ENCODE measurements around the gene COCH.
"Not testable (repeated sequence)": the region's sequence is repeated elsewhere in the genome, so short reads cannot be mapped to it uniquely, and the experiment has no call there.

Gene COCH

DNA sequence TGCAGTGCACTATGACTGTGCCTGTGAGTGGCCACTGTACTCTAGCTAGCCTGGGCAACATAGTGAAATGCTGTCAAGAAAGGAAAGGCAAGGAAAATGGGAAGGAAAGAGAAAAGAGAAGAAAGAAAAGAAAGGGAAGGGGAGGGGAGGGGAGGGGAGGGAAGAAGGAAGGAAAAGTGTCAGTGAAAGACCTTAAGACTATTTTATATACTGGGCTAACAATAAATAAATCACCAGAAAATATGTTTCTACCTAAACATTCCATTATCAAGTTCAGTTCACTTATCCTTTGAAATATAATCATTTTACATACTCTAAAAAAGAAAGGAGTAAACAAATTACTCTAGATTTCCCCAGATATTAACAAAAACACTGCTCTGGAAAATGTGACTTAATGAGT is 22.1 kb downstream of the COCH start:
- H3K4me1 ChIP-seq (ENCODE audit: control insufficient read depth, insufficient read depth, low read length): no peaks in the 10 kb centered on the region
- CTCF ChIA-PET: interaction anchor here (0.8 kb wide), 1 partner anchor 9 kb away, joined by 4 read pairs; no protein-coding TSS in a partner anchor
- H3K27ac ChIP-seq (ENCODE audit: extremely low read depth, low read depth, low read length): no peak overlapping the region
- TF ChIP-seq ZNF211 (tag by site-specific recombination; IDR thresholded peaks at IDR 0.05; ENCODE audit: low read depth) (peak; percentile 76), GFI1B (tag by site-specific recombination; IDR thresholded peaks at IDR 0.05) (no peak), PRDM1 (tag by site-specific recombination; IDR thresholded peaks at IDR 0.05) (0 out of 2 replicates have a peak, but pooled peaks have one; percentile 42)
- POLR2A ChIA-PET: no interaction called here
- H3K36me3 ChIP-seq (ENCODE audit: control insufficient read depth in 2 of 2, insufficient read depth in 1 of 2, low read length in 2 of 2): peaks cover 32 to 39% of the 10 kb centered on the region in 2 experiments
- H3K9me3 ChIP-seq (ENCODE audit: control insufficient read depth, insufficient read depth, low read depth, low read length): no peaks in the 10 kb centered on the region
- no peak overlapping the region for H3K4me3 ChIP-seq (ENCODE audit: low read depth, low read length)

DNA sequence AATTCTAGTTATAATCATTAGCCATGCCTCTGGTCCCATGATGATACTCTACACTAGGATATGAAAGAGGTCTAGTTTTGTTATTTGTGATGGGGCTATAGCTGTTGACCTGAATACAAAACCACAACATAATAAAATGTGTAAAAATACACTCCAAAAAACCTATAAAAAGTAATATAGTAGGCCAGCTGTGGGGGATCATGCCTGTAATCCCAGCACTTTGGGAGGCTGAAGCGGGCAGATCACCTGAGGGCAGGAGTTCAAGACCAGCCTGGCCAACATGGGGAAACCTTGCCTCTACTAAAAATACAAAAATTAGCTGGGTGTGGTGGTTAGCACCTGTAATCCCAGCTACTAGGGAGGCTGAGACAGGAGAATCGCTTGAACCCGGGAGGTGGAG is 22.8 kb downstream of the COCH start:
- H3K27ac ChIP-seq (ENCODE audit: extremely low read depth, low read depth, low read length); H3K4me1 ChIP-seq (ENCODE audit: control insufficient read depth, insufficient read depth, low read length); POLR2A ChIA-PET; H3K9me3 ChIP-seq (ENCODE audit: control insufficient read depth, insufficient read depth, low read depth, low read length); H3K4me3 ChIP-seq (ENCODE audit: low read depth, low read length): not testable (repeated sequence)
- H3K36me3 ChIP-seq (ENCODE audit: control insufficient read depth in 2 of 2, insufficient read depth in 1 of 2, low read length in 2 of 2): peaks cover 36 to 43% of the 10 kb centered on the region in 2 experiments
- CTCF ChIA-PET: interaction anchor here (0.7 kb wide), 1 partner anchor 33 kb away, joined by 3 read pairs; no protein-coding TSS in a partner anchor
- peak; percentile 94; the same call in 1 of the 2 replicates for TF ChIP-seq MZF1 (tag by site-specific recombination; IDR thresholded peaks at IDR 0.05; ENCODE audit: borderline replicate concordance)

DNA sequence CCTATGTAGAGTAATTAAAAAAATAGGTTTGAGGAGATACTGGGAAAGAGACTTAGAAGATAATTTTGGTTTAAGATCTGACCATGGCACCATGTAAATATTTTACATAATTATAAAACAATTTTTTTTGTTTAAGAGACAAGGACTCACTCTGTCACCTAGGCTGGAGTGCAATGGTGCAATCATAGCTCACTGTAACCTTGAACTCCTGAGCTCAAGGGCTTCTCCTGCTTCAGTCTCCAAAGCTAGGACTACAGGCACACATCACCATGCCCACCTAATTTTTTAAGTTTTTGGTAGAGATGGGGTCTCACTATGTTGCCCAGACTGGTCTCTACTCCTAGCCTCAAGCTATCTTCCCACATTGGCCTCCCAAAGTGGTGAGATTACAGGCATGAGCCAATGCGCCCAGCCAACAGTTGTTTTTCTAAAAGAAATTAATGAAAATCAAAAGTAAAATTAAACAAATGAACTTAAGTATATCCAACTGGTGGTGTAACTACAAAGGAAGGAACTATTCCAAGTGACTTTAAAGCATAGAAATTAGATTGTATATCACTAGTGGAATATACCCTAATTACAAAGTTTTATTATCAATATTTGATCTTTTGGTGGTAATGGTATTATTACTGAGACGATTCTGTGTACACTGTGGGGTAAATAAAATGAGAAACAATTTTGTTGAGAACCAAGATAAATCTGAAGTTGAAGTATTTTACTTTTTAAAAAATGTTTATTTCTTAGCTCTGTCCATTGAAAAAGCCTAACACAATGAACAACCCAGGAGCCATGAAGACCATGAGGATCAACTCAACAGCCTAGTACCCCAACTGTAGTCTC is 29.1 kb downstream of the COCH start:
- H3K27ac ChIP-seq (ENCODE audit: extremely low read depth, low read depth, low read length): no peak overlapping the region
- ChIA-PET CTCF (no interaction called here), POLR2A (no interaction called here)
- no peak overlapping the region for H3K4me3 ChIP-seq (ENCODE audit: low read depth, low read length)
- TF ChIP-seq MEIS1 (CRISPR knock-in tag; IDR thresholded peaks at IDR 0.05; ENCODE audit: borderline replicate concordance): no peak
- TF ChIP-seq KLF9 (tag by site-specific recombination; IDR thresholded peaks at IDR 0.05; ENCODE audit: low read depth): no peak
- TF ChIP-seq, protein P1, sequence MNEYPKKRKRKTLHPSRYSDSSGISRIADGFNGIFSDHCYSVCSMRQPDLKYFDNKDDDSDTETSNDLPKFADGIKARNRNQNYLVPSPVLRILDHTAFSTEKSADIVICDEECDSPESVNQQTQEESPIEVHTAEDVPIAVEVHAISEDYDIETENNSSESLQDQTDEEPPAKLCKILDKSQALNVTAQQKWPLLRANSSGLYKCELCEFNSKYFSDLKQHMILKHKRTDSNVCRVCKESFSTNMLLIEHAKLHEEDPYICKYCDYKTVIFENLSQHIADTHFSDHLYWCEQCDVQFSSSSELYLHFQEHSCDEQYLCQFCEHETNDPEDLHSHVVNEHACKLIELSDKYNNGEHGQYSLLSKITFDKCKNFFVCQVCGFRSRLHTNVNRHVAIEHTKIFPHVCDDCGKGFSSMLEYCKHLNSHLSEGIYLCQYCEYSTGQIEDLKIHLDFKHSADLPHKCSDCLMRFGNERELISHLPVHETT (tag by site-specific recombination; IDR thresholded peaks at IDR 0.05): no peak
- TF ChIP-seq ZNF174 (tag by site-specific recombination; IDR thresholded peaks at IDR 0.05): no peak
- no peaks in the 10 kb centered on the region for H3K4me1 ChIP-seq (ENCODE audit: control insufficient read depth, insufficient read depth, low read length)
- H3K9me3 ChIP-seq (ENCODE audit: control insufficient read depth, insufficient read depth, low read depth, low read length): no peaks in the 10 kb centered on the region
- peaks cover 36 to 53% of the 10 kb centered on the region in 2 experiments for H3K36me3 ChIP-seq (ENCODE audit: control insufficient read depth in 2 of 2, insufficient read depth in 1 of 2, low read length in 2 of 2)

DNA sequence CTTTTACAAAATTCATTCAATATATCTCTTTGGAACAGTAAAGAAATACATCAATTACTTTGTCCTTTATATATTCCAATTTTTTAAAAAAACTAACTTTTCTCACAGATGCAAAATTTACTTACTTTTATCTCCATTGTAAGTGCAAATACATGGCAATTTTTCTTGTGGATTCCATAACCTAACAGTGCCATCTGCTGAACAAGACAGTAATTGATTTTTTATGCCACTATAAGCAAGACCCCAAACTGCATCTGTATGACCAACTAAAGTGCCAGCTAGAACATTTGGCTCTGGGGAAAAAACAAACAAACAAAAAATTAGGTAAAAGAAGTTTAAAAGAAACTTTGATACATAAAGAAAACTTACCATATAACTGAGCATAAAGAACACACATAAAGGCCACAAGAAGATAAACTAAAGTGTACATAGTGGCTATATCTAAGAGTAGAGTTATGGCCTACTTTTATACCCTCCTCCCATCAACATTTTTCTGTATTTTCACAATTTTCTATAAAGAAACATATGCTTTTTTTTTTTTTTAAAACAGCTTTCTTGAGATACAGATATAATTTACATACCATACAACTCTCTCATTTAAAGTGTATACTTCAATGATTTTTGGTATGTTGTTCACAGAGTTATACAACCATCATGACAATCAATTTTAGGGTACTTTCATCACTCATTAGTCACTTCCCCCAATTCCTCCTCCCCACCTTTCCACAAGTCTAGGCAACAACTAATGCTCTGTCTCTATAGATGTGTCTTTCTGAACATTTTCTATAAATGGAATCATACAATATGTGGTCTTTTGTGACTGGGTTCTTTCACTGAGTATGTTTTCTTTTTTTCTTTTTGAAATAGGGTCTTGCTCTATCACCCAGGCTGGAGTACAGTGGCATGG is 32.6 kb downstream of the COCH start:
- Histone ChIP-seq H3K27ac (ENCODE audit: extremely low read depth, low read depth, low read length) (no peak overlapping the region), H3K9me3 (ENCODE audit: control insufficient read depth, insufficient read depth, low read depth, low read length) (no peaks in the 10 kb centered on the region), H3K36me3 (ENCODE audit: control insufficient read depth in 2 of 2, insufficient read depth in 1 of 2, low read length in 2 of 2) (peaks cover 43 to 72% of the 10 kb centered on the region in 2 experiments), H3K4me1 (ENCODE audit: control insufficient read depth, insufficient read depth, low read length) (no peaks in the 10 kb centered on the region), H3K4me3 (ENCODE audit: low read depth, low read length) (no peak overlapping the region)
- ChIA-PET POLR2A (no interaction called here), CTCF (interaction anchor here (0.6 to 0.7 kb wide), 6 partner anchors 91 to 1044 kb away, joined by 3 to 4 read pairs (median 3); no protein-coding TSS in a partner anchor)
- no peak for TF ChIP-seq SALL2 (tag by site-specific recombination; IDR thresholded peaks at IDR 0.05; ENCODE audit: borderline replicate concordance)
- TF ChIP-seq, protein P2, sequence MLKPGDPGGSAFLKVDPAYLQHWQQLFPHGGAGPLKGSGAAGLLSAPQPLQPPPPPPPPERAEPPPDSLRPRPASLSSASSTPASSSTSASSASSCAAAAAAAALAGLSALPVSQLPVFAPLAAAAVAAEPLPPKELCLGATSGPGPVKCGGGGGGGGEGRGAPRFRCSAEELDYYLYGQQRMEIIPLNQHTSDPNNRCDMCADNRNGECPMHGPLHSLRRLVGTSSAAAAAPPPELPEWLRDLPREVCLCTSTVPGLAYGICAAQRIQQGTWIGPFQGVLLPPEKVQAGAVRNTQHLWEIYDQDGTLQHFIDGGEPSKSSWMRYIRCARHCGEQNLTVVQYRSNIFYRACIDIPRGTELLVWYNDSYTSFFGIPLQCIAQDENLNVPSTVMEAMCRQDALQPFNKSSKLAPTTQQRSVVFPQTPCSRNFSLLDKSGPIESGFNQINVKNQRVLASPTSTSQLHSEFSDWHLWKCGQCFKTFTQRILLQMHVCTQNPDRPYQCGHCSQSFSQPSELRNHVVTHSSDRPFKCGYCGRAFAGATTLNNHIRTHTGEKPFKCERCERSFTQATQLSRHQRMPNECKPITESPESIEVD (tag by site-specific recombination; IDR thresholded peaks at IDR 0.05): no peak
- TF ChIP-seq ZNF335 (tag by site-specific recombination; conservative IDR thresholded peaks at IDR 0.05): peak; percentile 47; the same call in 1 of the 2 replicates
- TF ChIP-seq ZNF654 (tag by site-specific recombination; IDR thresholded peaks at IDR 0.05; ENCODE audit: low read depth): peak; percentile 26
- TF ChIP-seq ZNF629 (tag by site-specific recombination; IDR thresholded peaks at IDR 0.05): no peak
